Epidermal melanocyte (primary cell): ENCODE measurements around the gene PROCA1.
"Not testable (repeated sequence)": the region's sequence is repeated elsewhere in the genome, so short reads cannot be mapped to it uniquely, and the experiment has no call there.

Experiments
- DNase-seq: peaks from one replicate; pipeline ENCODE4 v3.0.0; 2011; ENCODE audit warnings: low spot score; ENCODE audit not compliant: insufficient read length

The PROCA1 gene

GRCh38 chr17:28725660-28726225 lies 14.1 kb upstream of the PROCA1 start:
- peak; percentile 16 for DNase-seq

- DNase-seq, result no peak
These were observed 13.5 kb upstream of the PROCA1 start for GRCh38 chr17:28725166-28725659.

- DNase-seq, result no peak
These were observed 12.9 kb upstream of the PROCA1 start for GRCh38 chr17:28724500-28725165.

- DNase-seq, result peak; percentile 5
These were observed 12.3 kb upstream of the PROCA1 start for GRCh38 chr17:28723836-28724499.

- no peak for DNase-seq
These were observed 11.6 kb upstream of the PROCA1 start for GRCh38 chr17:28723159-28723835.

GRCh38 chr17:28722417-28723158 lies 10.9 kb upstream of the PROCA1 start:
- no peak for DNase-seq

GRCh38 chr17:28720997-28721329 lies 9.3 kb upstream of the PROCA1 start:
- DNase-seq, result not testable (repeated sequence)

- DNase-seq, result no peak
These were observed 8.7 kb upstream of the PROCA1 start for GRCh38 chr17:28720247-28720996.

- DNase-seq, result no peak
These were observed 7.3 kb upstream of the PROCA1 start for GRCh38 chr17:28719021-28719433.

GRCh38 chr17:28718333-28719020 lies 6.8 kb upstream of the PROCA1 start:
- DNase-seq, result no peak

GRCh38 chr17:28717578-28718332 lies 6.1 kb upstream of the PROCA1 start, which contains the start of gene RAB34:
Gene RAB34 (minus strand): TSS chr17:28717868. CDS start chr17:28717266, 602 bp downstream.
- peak; percentile 63 for DNase-seq

- no peak for DNase-seq
These were observed 5.3 kb upstream of the PROCA1 start for GRCh38 chr17:28716740-28717577.

GRCh38 chr17:28715217-28715616 lies 3.5 kb upstream of the PROCA1 start:
- DNase-seq, result no peak

GRCh38 chr17:28714281-28714680 lies 2.6 kb upstream of the PROCA1 start:
- no peak for DNase-seq

GRCh38 chr17:28712705-28713415 lies 1.2 kb upstream of the PROCA1 start:
- DNase-seq, result no peak

- DNase-seq, result no peak
These were observed 480 bp upstream of the PROCA1 start for GRCh38 chr17:28712032-28712704.
